Hematopoietic multipotent progenitor cell treated with erythropoietin and hydrocortisone succinate and interleukin-3 and kit ligand, for 17 days (in vitro differentiated cells): ENCODE measurements around the gene NUDT16L1.

Source experiments
- DNase-seq: peaks from one replicate; pipeline ENCODE4 v3.0.0-alpha.2; 2015; ENCODE audit warnings: low spot score

Gene NUDT16L1

GRCh38 chr16:4695473-4696171 lies 2.3 kb downstream of the NUDT16L1 start:
- DNase-seq, result no peak

DNA sequence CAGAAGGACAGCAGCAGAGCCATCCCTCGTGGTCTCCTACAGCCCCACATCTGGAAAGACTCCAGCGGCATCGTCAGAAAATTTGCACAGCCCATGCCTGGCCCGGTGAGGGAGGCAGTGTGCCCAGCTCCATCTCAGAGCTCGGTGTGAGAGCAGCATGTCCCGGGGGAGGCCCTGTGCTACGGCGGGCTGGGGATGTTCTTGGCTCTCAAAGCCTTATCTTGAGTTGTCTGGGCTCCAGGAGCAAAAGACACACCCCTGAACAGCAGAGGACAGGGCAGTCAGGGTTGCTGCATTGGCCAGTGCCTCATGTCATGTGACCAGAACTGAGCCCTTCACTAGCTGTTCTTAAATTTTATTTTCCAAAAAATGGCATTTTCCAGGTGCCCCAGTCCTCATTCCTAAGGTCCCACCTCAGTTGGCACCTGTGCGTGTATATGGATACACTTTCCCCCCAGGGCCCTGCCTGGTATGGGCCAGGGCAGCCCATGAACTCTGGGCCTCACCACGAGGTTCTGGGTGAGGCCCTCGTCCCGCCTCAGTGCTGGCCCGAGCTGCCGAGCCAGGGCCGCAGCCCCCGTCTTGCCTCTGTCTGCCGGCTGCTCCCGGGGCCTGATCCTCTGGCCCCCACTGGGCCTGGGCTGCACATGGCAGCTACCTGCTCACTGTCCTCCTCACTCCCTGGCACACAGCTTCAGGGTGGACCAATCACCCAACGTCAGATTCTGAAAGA lies 3.0 kb downstream of the NUDT16L1 start:
- DNase-seq, result no peak

- DNase-seq, result no peak
Measured at GRCh38 chr16:4696905-4697847, 3.8 kb downstream of the NUDT16L1 start.

GRCh38 chr16:4697848-4698291 lies 4.5 kb downstream of the NUDT16L1 start:
- no peak for DNase-seq

- DNase-seq, result no peak
Measured at GRCh38 chr16:4698321-4699045, 5.1 kb downstream of the NUDT16L1 start.

GRCh38 chr16:4699046-4699556 lies 5.7 kb downstream of the NUDT16L1 start:
- no peak for DNase-seq

DNA sequence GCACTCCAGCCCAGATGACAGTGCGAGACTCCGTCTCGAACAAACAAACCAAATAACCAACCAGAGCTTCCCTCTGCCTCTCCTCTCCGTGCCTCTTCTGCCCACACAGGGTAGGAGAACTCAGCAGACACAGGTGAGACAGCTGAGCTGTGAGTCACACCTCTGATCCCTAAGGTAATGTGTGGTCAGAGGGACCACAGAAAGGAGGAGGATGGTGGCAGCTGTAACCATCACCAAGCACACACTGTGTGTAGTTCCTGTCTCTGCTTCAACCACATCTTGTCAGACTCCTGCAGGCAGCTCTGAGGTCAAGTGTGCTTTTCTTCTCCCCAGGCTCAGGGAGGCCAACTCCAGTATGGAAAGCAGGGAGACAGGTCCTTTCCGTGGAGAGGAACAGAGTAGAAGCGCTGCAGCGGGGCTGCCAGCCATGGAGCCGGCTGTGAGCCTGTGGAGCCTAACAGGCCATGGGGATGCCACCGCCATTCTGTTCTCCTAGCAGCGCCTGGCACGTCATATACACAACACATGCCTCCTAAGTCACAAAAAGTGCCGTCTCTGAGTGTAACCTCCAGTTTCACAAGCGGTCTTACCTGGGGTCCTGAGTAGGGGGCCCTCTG lies 7.1 kb downstream of the NUDT16L1 start:
- no peak for DNase-seq

DNA sequence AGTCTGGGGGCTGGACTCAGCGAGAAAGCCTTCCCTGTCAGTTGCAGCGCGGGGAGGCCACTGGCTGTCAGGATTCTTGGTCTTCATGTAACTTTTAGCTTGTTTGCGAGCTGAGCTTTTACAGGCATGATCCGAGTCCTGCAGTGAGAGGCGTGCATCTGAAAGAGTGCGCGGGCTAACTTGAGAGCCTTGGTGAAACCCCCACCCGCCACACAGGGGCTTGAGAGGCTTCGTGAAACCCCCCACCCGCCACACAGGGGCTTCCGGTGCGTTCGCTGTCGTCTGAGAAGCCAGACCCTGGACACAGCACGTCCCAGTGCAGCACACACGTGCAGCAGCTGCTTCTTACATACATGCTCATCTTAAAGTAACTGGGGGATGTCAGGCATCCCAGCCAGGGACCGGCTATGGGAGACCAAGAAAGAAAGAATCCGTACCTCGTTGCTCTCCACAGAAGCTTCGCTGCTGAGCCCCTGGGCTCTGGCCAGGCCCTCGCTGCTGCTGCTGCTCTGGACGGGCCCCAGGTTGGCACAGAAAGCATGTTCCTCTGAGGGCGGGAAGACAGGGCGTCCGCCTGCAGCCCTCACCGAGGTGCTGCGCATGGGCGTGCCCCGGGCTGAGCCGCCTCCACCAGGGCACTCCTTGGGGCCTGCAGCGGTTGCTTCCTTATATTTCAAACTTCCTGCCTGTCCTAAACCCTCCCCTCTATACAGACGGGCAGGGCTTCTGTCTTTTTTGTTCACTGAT lies 7.8 kb downstream of the NUDT16L1 start:
- no peak for DNase-seq

DNA sequence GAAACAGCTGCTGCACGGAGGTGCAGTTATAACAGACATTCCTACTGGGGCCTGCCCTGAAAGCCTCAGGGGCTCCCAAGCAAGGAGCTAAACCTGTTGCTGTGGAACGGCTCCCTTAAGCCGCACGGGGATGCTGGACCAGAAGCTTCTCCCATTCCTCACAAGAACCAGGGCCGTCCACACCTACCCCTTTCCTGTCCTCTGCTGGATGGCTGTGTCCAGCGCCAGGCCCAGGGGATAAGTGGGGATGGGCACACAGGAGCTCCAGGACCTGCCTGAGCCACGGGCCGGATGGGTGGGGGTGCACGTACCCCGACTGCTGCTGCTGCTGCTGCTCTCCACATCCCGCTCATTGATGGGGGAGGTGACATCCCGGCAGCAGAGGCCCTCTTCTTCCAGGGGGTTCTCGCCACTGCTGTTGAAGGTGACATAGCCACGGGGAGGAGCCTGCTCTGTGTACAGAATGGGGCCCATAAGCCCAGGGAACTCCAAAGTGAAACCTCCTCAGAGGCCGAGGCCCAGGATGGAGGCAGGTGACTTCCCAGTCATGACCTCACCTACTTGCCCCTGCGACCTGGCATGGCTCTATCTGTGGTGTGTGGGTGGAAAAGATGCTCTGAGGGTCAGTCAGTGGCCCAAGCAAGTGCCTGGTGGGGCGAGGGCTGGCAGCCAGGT lies 8.6 kb downstream of the NUDT16L1 start:
- DNase-seq, result no peak

- no peak for DNase-seq
Measured at GRCh38 chr16:4702466-4702808, 9.1 kb downstream of the NUDT16L1 start.

- DNase-seq, result no peak
Measured at GRCh38 chr16:4703906-4704305, 10.5 kb downstream of the NUDT16L1 start.

DNA sequence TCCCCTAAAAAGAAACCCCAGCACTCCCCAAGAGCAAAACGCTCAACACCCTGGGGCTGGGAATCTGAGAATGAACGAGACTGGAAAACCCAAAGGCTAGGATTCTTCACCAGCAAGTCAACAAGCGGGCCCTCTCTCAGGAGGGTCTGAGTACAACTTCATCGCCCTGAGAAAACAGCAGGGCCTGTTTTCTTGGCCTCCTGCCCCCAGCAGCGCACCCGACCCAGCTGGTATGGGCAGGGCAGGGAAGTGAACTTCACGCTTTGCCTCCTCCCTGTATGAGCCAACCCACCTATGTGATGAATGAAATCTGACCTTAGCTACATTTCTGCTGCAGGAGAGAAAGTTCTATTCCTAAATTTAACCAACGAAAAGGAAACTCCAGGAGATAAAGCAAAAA lies 11.1 kb downstream of the NUDT16L1 start:
- DNase-seq, result no peak

- DNase-seq, result no peak
Measured at GRCh38 chr16:4704913-4705312, 11.6 kb downstream of the NUDT16L1 start.

DNA sequence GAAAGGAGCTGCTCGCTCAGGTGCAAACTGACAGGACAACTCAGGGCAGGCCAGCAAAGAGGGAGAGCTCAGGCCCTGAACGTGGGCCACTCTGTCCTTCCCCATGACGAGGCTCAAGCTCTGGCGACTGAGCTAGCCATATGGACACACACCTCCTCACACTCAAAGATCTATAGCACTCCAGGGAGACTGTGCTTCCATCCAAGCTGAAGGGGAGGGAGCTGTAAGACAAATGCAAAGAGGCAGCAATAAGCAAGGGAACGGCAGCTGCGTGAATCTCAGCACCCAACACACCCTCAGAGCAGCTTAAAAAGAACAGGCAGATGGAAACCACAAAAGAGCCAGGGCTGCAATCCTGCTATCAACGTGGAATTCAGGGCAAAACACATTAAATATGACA lies 13.5 kb downstream of the NUDT16L1 start:
- no peak for DNase-seq

DNA sequence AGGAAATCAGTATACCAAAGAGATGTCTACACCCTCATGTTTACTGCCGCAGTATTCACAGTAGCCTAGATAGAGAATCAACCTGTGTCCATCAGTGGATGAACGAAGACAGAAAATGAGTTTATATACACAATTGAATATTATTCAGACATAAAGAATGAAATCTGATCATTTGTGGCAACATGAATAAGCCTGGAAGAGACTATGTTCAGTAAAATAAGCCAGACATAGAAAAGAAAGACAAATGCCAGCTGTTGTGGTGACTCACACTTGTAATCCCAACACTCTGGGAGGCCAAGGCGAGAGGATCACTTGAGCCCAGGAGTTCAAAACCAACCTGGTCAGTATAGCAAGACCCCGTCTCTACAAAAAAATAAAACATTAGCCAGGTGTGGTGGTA lies 16.1 kb downstream of the NUDT16L1 start:
- DNase-seq, result no peak

GRCh38 chr16:4713663-4714501 lies 20.5 kb downstream of the NUDT16L1 start:
- no peak for DNase-seq

- no peak for DNase-seq
Measured at GRCh38 chr16:4714996-4715395, 21.6 kb downstream of the NUDT16L1 start.

DNA sequence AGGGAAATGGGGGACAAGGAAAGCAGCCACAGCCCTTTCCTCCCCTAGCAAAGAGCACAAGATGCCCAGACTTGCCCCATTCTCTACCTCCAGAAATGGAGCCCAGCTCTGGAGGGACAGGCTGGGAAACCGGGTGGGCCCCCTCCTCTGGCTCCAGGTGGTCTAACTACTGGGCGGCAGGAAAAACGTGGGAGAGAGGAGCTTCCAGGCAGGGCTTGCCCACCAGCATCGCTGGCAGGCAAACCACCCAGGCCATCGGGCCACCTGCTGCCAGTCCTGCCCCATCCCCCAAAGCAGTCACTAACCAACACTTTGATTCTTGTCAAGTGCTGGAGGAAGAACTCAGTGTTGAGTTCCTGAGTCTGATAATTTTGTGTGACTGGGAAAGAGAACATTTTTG lies 25.1 kb downstream of the NUDT16L1 start:
- no peak for DNase-seq
